ENCODE data around the gene GPR160.

DNA sequence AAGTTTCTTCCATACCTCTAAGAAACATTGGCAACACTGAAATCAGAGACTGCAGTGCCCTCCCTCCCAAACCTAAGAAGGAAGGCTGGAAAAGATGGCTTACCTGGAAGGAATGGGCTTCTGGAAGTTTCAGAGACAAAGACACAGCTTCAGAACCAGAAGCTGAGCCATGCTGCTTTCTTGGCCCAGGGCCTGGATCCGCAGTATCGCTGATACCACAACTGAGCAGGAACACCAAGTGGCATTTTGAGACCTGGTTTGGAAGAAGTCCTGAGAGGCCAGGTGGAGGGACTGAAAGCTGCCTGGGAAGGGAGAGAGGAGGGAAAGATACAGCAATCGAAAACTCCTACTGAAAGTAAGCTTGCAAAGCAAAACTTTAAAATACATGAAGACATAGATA lies 19.8 kb downstream of the GPR160 start:
- TF ChIP-seq, protein P1, sequence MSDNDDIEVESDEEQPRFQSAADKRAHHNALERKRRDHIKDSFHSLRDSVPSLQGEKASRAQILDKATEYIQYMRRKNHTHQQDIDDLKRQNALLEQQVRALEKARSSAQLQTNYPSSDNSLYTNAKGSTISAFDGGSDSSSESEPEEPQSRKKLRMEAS (IDR thresholded peaks at IDR 0.05; ENCODE audit: low read depth, low read length): no peak
- TF ChIP-seq, protein P2, sequence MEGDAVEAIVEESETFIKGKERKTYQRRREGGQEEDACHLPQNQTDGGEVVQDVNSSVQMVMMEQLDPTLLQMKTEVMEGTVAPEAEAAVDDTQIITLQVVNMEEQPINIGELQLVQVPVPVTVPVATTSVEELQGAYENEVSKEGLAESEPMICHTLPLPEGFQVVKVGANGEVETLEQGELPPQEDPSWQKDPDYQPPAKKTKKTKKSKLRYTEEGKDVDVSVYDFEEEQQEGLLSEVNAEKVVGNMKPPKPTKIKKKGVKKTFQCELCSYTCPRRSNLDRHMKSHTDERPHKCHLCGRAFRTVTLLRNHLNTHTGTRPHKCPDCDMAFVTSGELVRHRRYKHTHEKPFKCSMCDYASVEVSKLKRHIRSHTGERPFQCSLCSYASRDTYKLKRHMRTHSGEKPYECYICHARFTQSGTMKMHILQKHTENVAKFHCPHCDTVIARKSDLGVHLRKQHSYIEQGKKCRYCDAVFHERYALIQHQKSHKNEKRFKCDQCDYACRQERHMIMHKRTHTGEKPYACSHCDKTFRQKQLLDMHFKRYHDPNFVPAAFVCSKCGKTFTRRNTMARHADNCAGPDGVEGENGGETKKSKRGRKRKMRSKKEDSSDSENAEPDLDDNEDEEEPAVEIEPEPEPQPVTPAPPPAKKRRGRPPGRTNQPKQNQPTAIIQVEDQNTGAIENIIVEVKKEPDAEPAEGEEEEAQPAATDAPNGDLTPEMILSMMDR (IDR thresholded peaks at IDR 0.05; ENCODE audit: low read depth, low read length): no peak
- TF ChIP-seq POLR2A (IDR thresholded peaks at IDR 0.05; ENCODE audit: extremely low read depth, insufficient read length) (no peak), MYC (IDR thresholded peaks at IDR 0.05; ENCODE audit: low read depth, low read length) (no peak)

Measured in NB4 (cell line).